ENCODE data around the gene SART1.
A peak's percentile ranks its signal among the peaks of the same experiment; 100 is the strongest.

SART1 gene

GRCh38 chr11:66001942-66002647, 40.6 kb downstream of the SART1 start, which contains the start of the genes BANF1 and EIF1AD:
BANF1 (plus strand) TSS chr11:66002503; CDS start chr11:66003251, 748 bp downstream.
EIF1AD (minus strand) TSS chr11:66002157; CDS start chr11:66000389, 1,768 bp downstream.
- no peak for TF ChIP-seq CTCF (IDR thresholded peaks at IDR 0.05; ENCODE audit: low read depth, low read length, missing control alignments)
- peak within 1 kb of the TSS; percentile 73 for H3K4me3 ChIP-seq (ENCODE audit: low read depth, low read length)
- DNase-seq (ENCODE audit: low read depth) = peak; percentile 96
- in situ Hi-C loops (cut with HindIII; ENCODE audit: low sequenced_read_pairs) = no loop called here

- in situ Hi-C loops (cut with HindIII; ENCODE audit: low sequenced_read_pairs) = no loop called here
- peak; percentile 39 for TF ChIP-seq CTCF (IDR thresholded peaks at IDR 0.05; ENCODE audit: low read depth, low read length, missing control alignments)
- peak overlapping the region; percentile 73 for H3K4me3 ChIP-seq (ENCODE audit: low read depth, low read length)
- DNase-seq (ENCODE audit: low read depth) = peak; percentile 16
Measured at GRCh38 chr11:66002648-66003225, 41.2 kb downstream of the SART1 start.

- DNase-seq (ENCODE audit: low read depth) = no peak
- peak overlapping the region; percentile 73 for H3K4me3 ChIP-seq (ENCODE audit: low read depth, low read length)
- in situ Hi-C loops (cut with HindIII; ENCODE audit: low sequenced_read_pairs) = no loop called here
- no peak for TF ChIP-seq CTCF (IDR thresholded peaks at IDR 0.05; ENCODE audit: low read depth, low read length, missing control alignments)
Measured at GRCh38 chr11:66003291-66003690, 41.8 kb downstream of the SART1 start.

GRCh38 chr11:66004186-66004585, 42.7 kb downstream of the SART1 start:
- TF ChIP-seq CTCF (IDR thresholded peaks at IDR 0.05; ENCODE audit: low read depth, low read length, missing control alignments) = no peak
- H3K4me3 ChIP-seq (ENCODE audit: low read depth, low read length) = no peak overlapping the region
- in situ Hi-C loops (cut with HindIII; ENCODE audit: low sequenced_read_pairs) = no loop called here
- DNase-seq (ENCODE audit: low read depth) = no peak

GRCh38 chr11:66006134-66006890, 44.8 kb downstream of the SART1 start:
- H3K4me3 ChIP-seq (ENCODE audit: low read depth, low read length) = no peak overlapping the region
- TF ChIP-seq CTCF (IDR thresholded peaks at IDR 0.05; ENCODE audit: low read depth, low read length, missing control alignments) = no peak
- no peak for DNase-seq (ENCODE audit: low read depth)
- in situ Hi-C loops (cut with HindIII; ENCODE audit: low sequenced_read_pairs) = no loop called here

GRCh38 chr11:66006891-66007176, 45.3 kb downstream of the SART1 start:
- no peak for DNase-seq (ENCODE audit: low read depth)
- in situ Hi-C loops (cut with HindIII; ENCODE audit: low sequenced_read_pairs) = no loop called here
- no peak for TF ChIP-seq CTCF (IDR thresholded peaks at IDR 0.05; ENCODE audit: low read depth, low read length, missing control alignments)
- H3K4me3 ChIP-seq (ENCODE audit: low read depth, low read length) = no peak overlapping the region

Measured in astrocyte of the cerebellum (primary cell).